ENCODE results near the gene SLC6A18.
"Not testable (repeated sequence)": the region's sequence is repeated elsewhere in the genome, so short reads cannot be mapped to it uniquely, and the experiment has no call there.

DNA sequence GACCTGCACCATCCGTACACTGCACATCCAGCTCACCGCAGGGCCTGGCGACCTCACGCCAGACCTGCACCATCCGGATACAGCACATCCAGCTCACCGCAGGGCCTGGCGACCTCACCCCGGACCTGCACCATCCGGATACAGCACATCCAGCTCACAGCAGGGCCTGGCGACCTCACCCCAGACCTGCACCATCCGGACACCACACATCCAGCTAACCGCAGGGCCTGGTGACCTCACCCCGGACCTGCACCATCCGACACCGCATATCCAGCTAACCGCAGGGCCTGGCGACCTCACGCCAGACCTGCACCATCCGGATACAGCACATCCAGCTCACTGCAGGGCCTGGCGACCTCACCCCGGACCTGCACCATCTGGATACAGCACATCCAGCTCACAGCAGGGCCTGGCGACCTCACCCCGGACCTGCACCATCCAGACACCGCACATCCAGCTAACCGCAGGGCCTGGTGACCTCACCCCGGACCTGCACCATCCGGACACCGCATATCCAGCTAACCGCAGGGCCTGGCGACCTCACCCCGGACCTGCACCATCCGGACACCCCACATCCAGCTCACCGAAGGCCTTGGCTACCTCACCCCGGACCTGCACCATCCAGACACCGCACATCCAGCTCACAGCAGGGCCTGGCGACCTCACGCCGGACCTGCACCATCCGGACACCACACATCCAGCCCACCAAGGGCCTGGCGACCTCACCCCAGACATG, 58.0 kb downstream of the SLC6A18 start:
- TF ChIP-seq POLR2A (IDR thresholded peaks at IDR 0.05), result not testable (repeated sequence)
- TF ChIP-seq, protein P1, sequence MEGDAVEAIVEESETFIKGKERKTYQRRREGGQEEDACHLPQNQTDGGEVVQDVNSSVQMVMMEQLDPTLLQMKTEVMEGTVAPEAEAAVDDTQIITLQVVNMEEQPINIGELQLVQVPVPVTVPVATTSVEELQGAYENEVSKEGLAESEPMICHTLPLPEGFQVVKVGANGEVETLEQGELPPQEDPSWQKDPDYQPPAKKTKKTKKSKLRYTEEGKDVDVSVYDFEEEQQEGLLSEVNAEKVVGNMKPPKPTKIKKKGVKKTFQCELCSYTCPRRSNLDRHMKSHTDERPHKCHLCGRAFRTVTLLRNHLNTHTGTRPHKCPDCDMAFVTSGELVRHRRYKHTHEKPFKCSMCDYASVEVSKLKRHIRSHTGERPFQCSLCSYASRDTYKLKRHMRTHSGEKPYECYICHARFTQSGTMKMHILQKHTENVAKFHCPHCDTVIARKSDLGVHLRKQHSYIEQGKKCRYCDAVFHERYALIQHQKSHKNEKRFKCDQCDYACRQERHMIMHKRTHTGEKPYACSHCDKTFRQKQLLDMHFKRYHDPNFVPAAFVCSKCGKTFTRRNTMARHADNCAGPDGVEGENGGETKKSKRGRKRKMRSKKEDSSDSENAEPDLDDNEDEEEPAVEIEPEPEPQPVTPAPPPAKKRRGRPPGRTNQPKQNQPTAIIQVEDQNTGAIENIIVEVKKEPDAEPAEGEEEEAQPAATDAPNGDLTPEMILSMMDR (IDR thresholded peaks at IDR 0.05), result not testable (repeated sequence)

Measured in prostate gland (tissue), 2 donors.